K562 (cell line): ENCODE data around the gene YBX2. TPM values are rescaled to one million over a fixed set of nuclear protein-coding genes. Genes with fewer than 3 reads are reported as not detected.

Source experiments
- CHD1 ChIP-seq: fragments of 200-600 bp; sonication (generic); IDR thresholded peaks from one replicate; pipeline ENCODE4 v1.6.1; 2012; ENCODE audit warnings: mild to moderate bottlenecking, moderate library complexity, low read length, inconsistent platforms
- CTCF ChIP-seq, 3 experiments: IDR thresholded peaks in 2 of 3; conservative IDR thresholded peaks in 1 of 3; 2 replicates each; pipeline ENCODE4 v1.5.1; 2011 to 2012; ENCODE audit warnings: low read length in 3 of 3, mild to moderate bottlenecking in 3 of 3, control low read depth in 2 of 3, improper control_type of control experiment in 1 of 3, inconsistent platforms in 1 of 3, low read depth in 1 of 3, mixed read lengths in 1 of 3, moderate library complexity in 1 of 3; ENCODE audit not compliant: insufficient read depth in 2 of 3
- CTCFL ChIP-seq: IDR thresholded peaks from 2 replicates; pipeline ENCODE4 v1.6.1; 2011; ENCODE audit warnings: borderline replicate concordance, low read depth, mild to moderate bottlenecking, moderate library complexity, low read length; ENCODE audit not compliant: insufficient read depth, poor library complexity, severe bottlenecking
- ETV5 ChIP-seq: sonication (generic); formaldehyde crosslinking; IDR thresholded peaks from 2 replicates; pipeline ENCODE4 v1.4.0; 2020; ENCODE audit warnings: low read depth, mild to moderate bottlenecking, missing genetic modification reagents
- FOXM1 ChIP-seq, 2 experiments: fragments of 450-650 bp in 1 of 2; sonication (generic) in 1 of 2; formaldehyde crosslinking in 1 of 2; IDR thresholded peaks; 2 replicates each; pipeline versions ENCODE4 v1.6.1 to v1.9.0; 2017 to 2022; ENCODE audit warnings: low read depth in 2 of 2, mild to moderate bottlenecking in 2 of 2, missing genetic modification reagents in 1 of 2, moderate library complexity in 1 of 2
- IFI16 ChIP-seq: fragments of 250-450 bp; sonication (Bioruptor Pico); IDR thresholded peaks from 2 replicates; pipeline ENCODE4 v2.1.2; 2022; ENCODE audit warnings: mild to moderate bottlenecking, inconsistent platforms
- MTA3 ChIP-seq: fragments of 450-650 bp; formaldehyde crosslinking; IDR thresholded peaks from 2 replicates; pipeline ENCODE4 v1.6.1; 2017; ENCODE audit warnings: mild to moderate bottlenecking, borderline replicate concordance
- RB1 ChIP-seq: fragments of 450-650 bp; IDR thresholded peaks from 2 replicates; pipeline ENCODE4 v1.6.1; 2017; ENCODE audit warnings: low read depth, mild to moderate bottlenecking
- TAF1 ChIP-seq: IDR thresholded peaks from 2 replicates; pipeline ENCODE4 v1.6.1; 2011; ENCODE audit warnings: mild to moderate bottlenecking, low read length, moderate library complexity; ENCODE audit not compliant: insufficient read depth, control insufficient read depth, severe bottlenecking; ENCODE audit errors: extremely low read depth
- TCFL5 ChIP-seq: fragments of 250-450 bp; sonication (Bioruptor Pico); conservative IDR thresholded peaks from 2 replicates; pipeline ENCODE4 v1.6.1; 2021; ENCODE audit warnings: mild to moderate bottlenecking, moderate library complexity, matching md5 sums
- ZNF511 ChIP-seq: sonication (generic); formaldehyde crosslinking; IDR thresholded peaks from 2 replicates; pipeline ENCODE4 v1.8.0; 2022; ENCODE audit warnings: mild to moderate bottlenecking, missing genetic modification reagents
- polyA plus RNA-seq, 8 experiments: library from polyadenylated mRNA; depleted of rRNA in 4 of 8; stranded (reverse) in 5 of 8; unstranded in 3 of 8; fragments of >200 nt; fragmentation: Nextera tagmentation in 2 of 8; fragmentation: Illumina TruSeq in 1 of 8; extraction: Ambion mirVana in 2 of 8; extraction: Trizol in 1 of 8; gene quantifications; 2 replicates each; pipeline versions ENCODE4 v1.2.1 to v1.2.3, GENCODE V29; 2011 to 2014; ENCODE audit warnings: inconsistent platforms in 1 of 8, missing spikeins in 1 of 8
- total RNA-seq, 7 experiments: library from RNA; depleted of rRNA in 6 of 7; stranded (reverse); fragments of >200 nt in 6 of 7; fragmentation: Illumina TruSeq in 2 of 7; extraction: Trizol in 2 of 7; gene quantifications; 2 replicates each; pipeline versions ENCODE4 v1.2.1 to v1.2.3, GENCODE V29; 2011 to 2021; ENCODE audit warnings: low replicate concordance in 1 of 7
- TF ChIP-seq, protein P1 (sequence below): fragments of 250-450 bp; sonication (Bioruptor Pico); IDR thresholded peaks from 2 replicates; pipeline ENCODE4 v1.5.0; 2021; ENCODE audit warnings: mild to moderate bottlenecking, moderate library complexity
- TF ChIP-seq, protein P2 (sequence below): fragments of 450-650 bp; formaldehyde crosslinking; IDR thresholded peaks from 2 replicates; pipeline ENCODE4 v1.4.0; 2020; ENCODE audit warnings: mild to moderate bottlenecking, moderate library complexity
- TF ChIP-seq, protein P3 (sequence below): fragments of 450-650 bp; IDR thresholded peaks from 2 replicates; pipeline ENCODE4 v1.6.1; 2016; ENCODE audit warnings: antibody characterized with exemption

The YBX2 gene
- total and polyA plus RNA-seq, 9 of the 15 experiments (the other 6 are each of a cell fraction or from before 2014, with no cell fraction given), result 0.03 to 0.59 (median 0.27) TPM; not detected in 6

- TF ChIP-seq, protein P1, sequence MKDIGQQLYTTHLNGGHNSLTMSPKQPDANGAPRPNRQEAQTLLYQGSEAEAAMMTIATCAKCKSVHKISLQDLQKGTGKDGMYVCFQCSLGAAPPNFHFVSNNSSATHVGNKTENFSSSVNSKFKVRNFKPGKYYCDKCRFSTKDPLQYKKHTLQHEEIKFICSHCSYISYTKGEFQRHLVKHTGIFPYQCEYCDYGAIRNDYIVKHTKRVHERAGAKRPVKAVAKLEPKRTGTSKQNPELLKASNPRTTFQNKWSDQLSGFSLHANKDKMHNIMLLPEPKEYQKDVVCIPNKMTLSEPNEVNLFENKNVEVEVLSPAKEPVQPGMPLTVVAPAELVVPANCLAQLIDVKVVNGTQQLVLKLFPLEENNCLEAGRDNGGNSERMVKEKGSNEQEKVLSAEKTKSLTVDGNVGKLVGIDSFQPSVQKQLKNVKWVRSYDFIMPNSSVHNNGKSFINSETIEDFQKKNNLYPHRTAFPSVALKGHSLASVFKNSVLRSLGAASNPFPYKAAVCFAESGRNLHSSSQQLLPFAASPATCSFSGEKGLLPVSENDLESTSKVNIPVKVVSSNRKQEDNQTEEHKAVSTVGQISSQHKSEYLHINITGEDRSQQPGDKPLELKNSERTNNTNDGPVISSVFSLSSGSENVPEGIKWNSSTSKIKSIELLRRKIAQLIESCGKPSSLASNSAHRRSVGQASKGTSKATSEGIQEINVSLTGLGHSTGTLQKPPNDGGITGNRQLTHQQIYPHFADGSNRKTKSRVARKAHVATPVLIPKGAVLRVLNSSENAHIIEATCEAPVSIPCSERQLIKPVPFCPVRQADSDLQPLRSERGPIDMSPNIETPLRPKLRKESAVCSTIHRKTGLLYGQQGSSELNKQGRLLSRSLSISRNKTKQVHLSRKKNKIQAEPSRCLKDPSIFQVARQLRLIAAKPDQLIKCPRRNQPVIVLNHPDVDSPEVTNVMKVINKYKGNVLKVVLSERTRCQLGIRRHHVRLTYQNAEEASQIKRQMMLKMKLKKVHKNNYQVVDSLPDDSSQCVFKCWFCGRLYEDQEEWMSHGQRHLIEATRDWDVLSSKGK, result no peak
- TF ChIP-seq TAF1 (peak; percentile 25), RB1 (peak; percentile 55; the same call in 1 of the 2 replicates), MTA3 (0 out of 2 replicates have a peak, but pooled peaks have one; percentile 46), TCFL5 (no peak), ZNF511 (CRISPR knock-in tag) (peak; percentile 86), IFI16 (no peak), ETV5 (CRISPR knock-in tag) (0 out of 2 replicates have a peak, but pooled peaks have one; percentile 39), CHD1 (peak; percentile 24), CTCFL (peak; percentile 52), CTCF (IDR thresholded peaks at IDR 0.05 in 2 of 3, conservative IDR thresholded peaks at IDR 0.05 in 1 of 3; ENCODE audit: insufficient read depth in 2 of 3, low read depth in 1 of 3, low read length in 3 of 3) (peak; percentile 93 to 95 (median 95)), FOXM1 (IDR thresholded peaks at IDR 0.05; ENCODE audit: low read depth) (no peak), FOXM1 (CRISPR knock-in tag; IDR thresholded peaks at IDR 0.05; ENCODE audit: low read depth) (0 out of 2 replicates have a peak, but pooled peaks have one; percentile 40)
- TF ChIP-seq, protein P2, sequence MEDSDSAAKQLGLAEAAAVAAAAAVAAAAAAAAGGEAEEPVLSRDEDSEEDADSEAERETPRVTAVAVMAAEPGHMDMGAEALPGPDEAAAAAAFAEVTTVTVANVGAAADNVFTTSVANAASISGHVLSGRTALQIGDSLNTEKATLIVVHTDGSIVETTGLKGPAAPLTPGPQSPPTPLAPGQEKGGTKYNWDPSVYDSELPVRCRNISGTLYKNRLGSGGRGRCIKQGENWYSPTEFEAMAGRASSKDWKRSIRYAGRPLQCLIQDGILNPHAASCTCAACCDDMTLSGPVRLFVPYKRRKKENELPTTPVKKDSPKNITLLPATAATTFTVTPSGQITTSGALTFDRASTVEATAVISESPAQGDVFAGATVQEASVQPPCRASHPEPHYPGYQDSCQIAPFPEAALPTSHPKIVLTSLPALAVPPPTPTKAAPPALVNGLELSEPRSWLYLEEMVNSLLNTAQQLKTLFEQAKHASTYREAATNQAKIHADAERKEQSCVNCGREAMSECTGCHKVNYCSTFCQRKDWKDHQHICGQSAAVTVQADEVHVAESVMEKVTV, result peak; percentile 69
- TF ChIP-seq, protein P3, sequence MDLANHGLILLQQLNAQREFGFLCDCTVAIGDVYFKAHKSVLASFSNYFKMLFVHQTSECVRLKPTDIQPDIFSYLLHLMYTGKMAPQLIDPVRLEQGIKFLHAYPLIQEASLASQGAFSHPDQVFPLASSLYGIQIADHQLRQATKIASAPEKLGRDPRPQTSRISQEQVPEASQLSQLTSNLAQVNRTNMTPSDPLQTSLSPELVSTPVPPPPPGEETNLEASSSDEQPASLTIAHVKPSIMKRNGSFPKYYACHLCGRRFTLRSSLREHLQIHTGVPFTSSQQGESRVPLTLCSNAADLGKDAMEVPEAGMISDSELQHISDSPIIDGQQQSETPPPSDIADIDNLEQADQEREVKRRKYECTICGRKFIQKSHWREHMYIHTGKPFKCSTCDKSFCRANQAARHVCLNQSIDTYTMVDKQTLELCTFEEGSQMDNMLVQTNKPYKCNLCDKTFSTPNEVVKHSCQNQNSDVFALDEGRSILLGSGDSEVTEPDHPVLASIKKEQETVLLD, result 0 out of 2 replicates have a peak, but pooled peaks have one; percentile 48
Measured at GRCh38 chr17:7280519-7281073, 13.8 kb downstream of the YBX2 start (continued).
